Stimulated activated naive CD8-positive, alpha-beta T cell treated with anti-CD3 and anti-CD28 coated beads, Interleukin-15, amount 100 ng/mL, for 72 hours (primary cell): ENCODE results near the gene SNX19.

Experiments used
- ATAC-seq: fragments of 150-1000 bp; cut with Tn5 transposase; 2 replicates; pipeline ENCODE4 v1.10.0; 2021; ENCODE audit warnings: mild to moderate bottlenecking, moderate library complexity
- DNase-seq, 2 donors: peaks; one replicate each; pipeline ENCODE4 v3.0.0; 2021 to 2022
- H3K27ac Mint-ChIP-seq, 2 donors: one replicate each; pipeline ENCODE4 v1.8.0; 2022; ENCODE audit warnings: mild to moderate bottlenecking in 2 of 2, mixed read lengths in 2 of 2, moderate library complexity in 2 of 2
- H3K27me3 Mint-ChIP-seq: one replicate; pipeline ENCODE4 v1.8.0; 2022; ENCODE audit warnings: mixed read lengths
- H3K4me1 Mint-ChIP-seq: one replicate; pipeline ENCODE4 v1.8.0; 2022; ENCODE audit warnings: mild to moderate bottlenecking, mixed read lengths
- H3K4me3 Mint-ChIP-seq, 2 donors: one replicate each; pipeline ENCODE4 v1.8.0; 2022; ENCODE audit warnings: mild to moderate bottlenecking in 2 of 2, mixed read lengths in 2 of 2, moderate library complexity in 1 of 2
- H3K9me3 Mint-ChIP-seq, 2 donors: one replicate each; pipeline ENCODE4 v1.8.0; 2022; ENCODE audit warnings: mixed read lengths in 2 of 2

Gene SNX19

GRCh38 chr11:130888790-130889189 is 27.5 kb downstream of the SNX19 start:
- H3K9me3 Mint-ChIP-seq: no peaks in the 10 kb centered on the region
- no peak for ATAC-seq
- no peaks in the 10 kb centered on the region for H3K4me1 Mint-ChIP-seq
- H3K27ac Mint-ChIP-seq: no peak overlapping the region
- H3K4me3 Mint-ChIP-seq: no peak overlapping the region
- no peaks in the 10 kb centered on the region for H3K27me3 Mint-ChIP-seq
- DNase-seq: no peak

- Mint-ChIP-seq H3K27ac (no peak overlapping the region), H3K4me1 (no peaks in the 10 kb centered on the region), H3K9me3 (no peaks in the 10 kb centered on the region), H3K27me3 (no peaks in the 10 kb centered on the region), H3K4me3 (no peak overlapping the region)
- no peak for DNase-seq
- ATAC-seq: no peak
These were observed 29.6 kb downstream of the SNX19 start for GRCh38 chr11:130886704-130887103.

- Mint-ChIP-seq H3K4me3 (no peak overlapping the region), H3K4me1 (no peaks in the 10 kb centered on the region), H3K9me3 (no peaks in the 10 kb centered on the region), H3K27me3 (no peaks in the 10 kb centered on the region), H3K27ac (peak overlapping the region in 1 of 2 donors; percentile 9)
- ATAC-seq (no peak), DNase-seq (no peak)
These were observed 34.1 kb downstream of the SNX19 start for GRCh38 chr11:130882138-130882551.

- H3K27ac Mint-ChIP-seq: peak overlapping the region in 1 of 2 donors; percentile 42
- H3K9me3 Mint-ChIP-seq: no peaks in the 10 kb centered on the region
- ATAC-seq (no peak), DNase-seq (no peak)
- H3K4me1 Mint-ChIP-seq: no peaks in the 10 kb centered on the region
- H3K27me3 Mint-ChIP-seq: no peaks in the 10 kb centered on the region
- H3K4me3 Mint-ChIP-seq: no peak overlapping the region
These were observed 34.7 kb downstream of the SNX19 start for GRCh38 chr11:130881475-130882137.

GRCh38 chr11:130879836-130880235 is 36.4 kb downstream of the SNX19 start:
- H3K4me1 Mint-ChIP-seq: no peaks in the 10 kb centered on the region
- no peak for DNase-seq
- no peak for ATAC-seq
- no peak overlapping the region for H3K27ac Mint-ChIP-seq
- H3K9me3 Mint-ChIP-seq: no peaks in the 10 kb centered on the region
- no peak overlapping the region for H3K4me3 Mint-ChIP-seq
- no peaks in the 10 kb centered on the region for H3K27me3 Mint-ChIP-seq

- DNase-seq (no peak), ATAC-seq (no peak)
- Mint-ChIP-seq H3K9me3 (no peaks in the 10 kb centered on the region), H3K4me1 (no peaks in the 10 kb centered on the region), H3K27me3 (no peaks in the 10 kb centered on the region), H3K4me3 (no peak overlapping the region), H3K27ac (peak overlapping the region in 1 of 2 donors; percentile 40)
These were observed 39.1 kb downstream of the SNX19 start for GRCh38 chr11:130876931-130877915.

GRCh38 chr11:130876100-130876499 is 40.2 kb downstream of the SNX19 start:
- H3K9me3 Mint-ChIP-seq: no peaks in the 10 kb centered on the region
- no peak for ATAC-seq

GRCh38 chr11:130874955-130875531 is 41.2 kb downstream of the SNX19 start:
- Mint-ChIP-seq H3K9me3 (no peaks in the 10 kb centered on the region), H3K27ac (peak overlapping the region in 1 of 2 donors; percentile 25)

More at GRCh38 chr11:130876100-130876499, 40.2 kb downstream of the SNX19 start:
- no peak overlapping the region for H3K4me3 Mint-ChIP-seq
- no peak for DNase-seq
- no peak overlapping the region for H3K27ac Mint-ChIP-seq
- no peaks in the 10 kb centered on the region for H3K4me1 Mint-ChIP-seq
- no peaks in the 10 kb centered on the region for H3K27me3 Mint-ChIP-seq

GRCh38 chr11:130874396-130874795 is 41.9 kb downstream of the SNX19 start:
- DNase-seq (no peak), ATAC-seq (no peak)
- Mint-ChIP-seq H3K27ac (peak overlapping the region; percentile 15 to 50), H3K4me3 (no peak overlapping the region), H3K9me3 (no peaks in the 10 kb centered on the region), H3K27me3 (no peaks in the 10 kb centered on the region), H3K4me1 (no peaks in the 10 kb centered on the region)

More at GRCh38 chr11:130874955-130875531, 41.2 kb downstream of the SNX19 start:
- ATAC-seq (no peak), DNase-seq (no peak)
- Mint-ChIP-seq H3K27me3 (no peaks in the 10 kb centered on the region), H3K4me1 (no peaks in the 10 kb centered on the region), H3K4me3 (no peak overlapping the region)

- no peaks in the 10 kb centered on the region for H3K4me1 Mint-ChIP-seq
- peak overlapping the region in 1 of 2 donors; percentile 27 for H3K27ac Mint-ChIP-seq
- no peaks in the 10 kb centered on the region for H3K9me3 Mint-ChIP-seq
- H3K4me3 Mint-ChIP-seq: no peak overlapping the region
- DNase-seq: no peak
- no peaks in the 10 kb centered on the region for H3K27me3 Mint-ChIP-seq
- ATAC-seq: no peak
These were observed 42.5 kb downstream of the SNX19 start for GRCh38 chr11:130873761-130874160.

GRCh38 chr11:130872981-130873380 is 43.3 kb downstream of the SNX19 start:
- no peak for ATAC-seq
- Mint-ChIP-seq H3K4me1 (no peaks in the 10 kb centered on the region), H3K27ac (no peak overlapping the region), H3K4me3 (no peak overlapping the region), H3K27me3 (no peaks in the 10 kb centered on the region), H3K9me3 (no peaks in the 10 kb centered on the region)
- no peak for DNase-seq

GRCh38 chr11:130872513-130872912 is 43.8 kb downstream of the SNX19 start:
- ATAC-seq: no peak
- Mint-ChIP-seq H3K9me3 (no peaks in the 10 kb centered on the region), H3K27ac (no peak overlapping the region), H3K4me1 (no peaks in the 10 kb centered on the region), H3K27me3 (no peaks in the 10 kb centered on the region), H3K4me3 (no peak overlapping the region)
- DNase-seq: no peak

- no peak overlapping the region for H3K27ac Mint-ChIP-seq
These were observed 44.2 kb downstream of the SNX19 start for GRCh38 chr11:130872102-130872501.

GRCh38 chr11:130871616-130872015 is 44.7 kb downstream of the SNX19 start:
- DNase-seq (no peak), ATAC-seq (no peak)
- H3K27ac Mint-ChIP-seq: peak overlapping the region in 1 of 2 donors; percentile 24
- H3K27me3 Mint-ChIP-seq: no peaks in the 10 kb centered on the region
- H3K9me3 Mint-ChIP-seq: no peaks in the 10 kb centered on the region
- no peak overlapping the region for H3K4me3 Mint-ChIP-seq
- no peaks in the 10 kb centered on the region for H3K4me1 Mint-ChIP-seq

More at GRCh38 chr11:130872102-130872501, 44.2 kb downstream of the SNX19 start:
- ATAC-seq: no peak
- no peaks in the 10 kb centered on the region for H3K9me3 Mint-ChIP-seq
- no peak overlapping the region for H3K4me3 Mint-ChIP-seq
- no peaks in the 10 kb centered on the region for H3K27me3 Mint-ChIP-seq
- no peak for DNase-seq
- no peaks in the 10 kb centered on the region for H3K4me1 Mint-ChIP-seq

- H3K4me3 Mint-ChIP-seq: no peak overlapping the region
- H3K27ac Mint-ChIP-seq: no peak overlapping the region
- ATAC-seq (no peak), DNase-seq (no peak)
- H3K9me3 Mint-ChIP-seq: no peaks in the 10 kb centered on the region
- no peaks in the 10 kb centered on the region for H3K4me1 Mint-ChIP-seq
- no peaks in the 10 kb centered on the region for H3K27me3 Mint-ChIP-seq
These were observed 47.4 kb downstream of the SNX19 start for GRCh38 chr11:130868721-130869390.
